ENCODE measurements around the gene ARPC5L. TPM values are rescaled to one million over a fixed set of nuclear protein-coding genes. Genes with fewer than 3 reads are reported as not detected.

ARPC5L gene
- total and polyA plus RNA-seq, 9 of the 15 experiments (the other 6 are each of a cell fraction or from before 2014, with no cell fraction given): 25.4 to 113 (median 63.8) TPM

DNA sequence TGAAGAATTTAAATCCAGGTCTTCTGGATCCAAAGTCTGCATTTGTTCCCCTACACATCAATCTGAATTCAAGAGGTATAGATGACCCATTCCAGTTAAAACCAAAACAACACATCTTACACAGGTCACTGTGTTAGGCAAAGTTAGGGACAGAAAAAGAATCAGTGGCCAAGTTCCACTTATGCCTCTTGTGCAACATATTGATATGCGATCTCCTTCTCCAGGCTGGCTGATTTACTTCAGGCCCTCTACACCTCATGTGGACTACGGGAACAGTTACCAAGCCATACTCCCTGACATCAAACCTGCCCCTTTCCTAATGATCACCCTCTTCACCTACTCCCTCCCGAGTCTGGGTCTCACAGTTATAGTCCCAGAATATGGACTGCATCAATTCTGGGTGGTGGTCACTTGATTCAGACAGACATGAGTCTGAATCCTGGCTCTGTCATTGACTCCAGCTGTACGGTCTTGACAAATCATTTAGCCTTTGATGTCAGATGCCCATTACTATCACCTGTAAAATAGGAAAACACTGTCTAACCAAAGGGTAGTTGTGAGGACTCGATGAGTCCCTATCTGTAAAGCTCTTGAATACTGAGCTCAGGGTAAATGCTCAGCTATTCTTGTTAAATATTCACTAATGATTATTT, 52.9 kb downstream of the ARPC5L start:
- Histone ChIP-seq H2AFZ (ENCODE audit: low read depth, low read length) (no peak overlapping the region), H3K4me3 (no peak overlapping the region), H4K20me1 (replicated peaks; ENCODE audit: control insufficient read depth, insufficient read depth, low read length) (no peaks in the 10 kb centered on the region; the same call in 1 of the 2 replicates), H3K27me3 (ENCODE audit: control insufficient read depth in 2 of 2, insufficient read depth in 2 of 2, low read length in 2 of 2) (no peaks in the 10 kb centered on the region), H3K9ac (ENCODE audit: insufficient read depth in 1 of 2, low read depth in 2 of 2, low read length in 2 of 2) (no peak overlapping the region), H3K9me3 (replicated peaks; ENCODE audit: control insufficient read depth, insufficient read depth, low read depth, low read length) (no peaks in the 10 kb centered on the region), H3K36me3 (ENCODE audit: control insufficient read depth, insufficient read depth, low read length) (peaks cover 45% of the 10 kb centered on the region), H3K27ac (ENCODE audit: extremely low read depth, low read depth, low read length) (no peak overlapping the region), H3K9me1 (ENCODE audit: control insufficient read depth, insufficient read depth, low read length) (no peaks in the 10 kb centered on the region), H3K4me1 (replicated peaks in 1 of 2; ENCODE audit: control insufficient read depth in 2 of 2, insufficient read depth in 2 of 2, low read length in 2 of 2) (peaks cover 15 to 35% of the 10 kb centered on the region in 2 experiments; a peak in 4 of 5 replicates), H3K4me2 (ENCODE audit: insufficient read depth, low read length) (no peak overlapping the region), H3K79me2 (ENCODE audit: control insufficient read depth, insufficient read depth, low read length) (no peaks in the 10 kb centered on the region)
- POLR2A ChIA-PET: interaction anchor here (0.7 kb wide), 1 partner anchor 429 kb away, joined by 3 read pairs; no protein-coding TSS in a partner anchor
- DNase-seq (ENCODE audit: extremely low read depth in 1 of 4, low spot score in 3 of 4) (no peak), ATAC-seq (peak; percentile 30), FAIRE-seq (no peak)
- no TSS peak for BruUV-seq (replicated peaks)
- CTCF ChIA-PET (ENCODE audit: low intra/inter-chr PET ratio): no interaction called here
- TF ChIP-seq CEBPB (tag; IDR thresholded peaks at IDR 0.05) (peak; percentile 93), ZKSCAN8 (CRISPR knock-in tag; IDR thresholded peaks at IDR 0.05) (no peak), POU5F1 (IDR thresholded peaks at IDR 0.05; ENCODE audit: borderline replicate concordance, low read depth, low read length, partially characterized antibody) (no peak), CBX5 (IDR thresholded peaks at IDR 0.05; ENCODE audit: borderline replicate concordance, low read depth) (no peak), BHLHE40 (IDR thresholded peaks at IDR 0.05; ENCODE audit: low read length) (no peak), CEBPG (CRISPR knock-in tag; IDR thresholded peaks at IDR 0.05) (peak; percentile 73; the same call in 1 of the 2 replicates), CEBPG (tag; conservative IDR thresholded peaks at IDR 0.05 in 1 of 2, IDR thresholded peaks at IDR 0.05 in 1 of 2) (peak in 1 of 2 experiments; percentile 54; a peak in 2 of 4 replicates), RB1 (IDR thresholded peaks at IDR 0.05; ENCODE audit: low read depth) (no peak)
- 82% methylated on average over 5 of the region's 5 CpGs for WGBS (ENCODE audit: insufficient coverage, low coverage, missing lambda C conversion rate)
- intact Hi-C loops (cut with micrococcal nuclease): no loop called here
- in situ Hi-C loops (cut with MboI): no loop called here
